SHP77 treated with DMSO at 0.1 percent for 48 hours (cell line): ENCODE results near the gene ANO10.
"Not testable (repeated sequence)": the region's sequence is repeated elsewhere in the genome, so short reads cannot be mapped to it uniquely, and the experiment has no call there.

Source experiments
- DNase-seq: peaks from one replicate; lab custom pipeline; 2025; lab: John Stamatoyannopoulos, UW

ANO10 gene

GRCh38 chr3:43473244-43473643, 148.6 kb downstream of the ANO10 start:
- peak; percentile 46 for DNase-seq

- no peak for DNase-seq
Observed at GRCh38 chr3:43468133-43468532, 153.7 kb downstream of the ANO10 start.

GRCh38 chr3:43465109-43465508, 156.7 kb downstream of the ANO10 start:
- DNase-seq = peak; percentile 21

GRCh38 chr3:43462566-43462965, 159.2 kb downstream of the ANO10 start:
- not testable (repeated sequence) for DNase-seq

- no peak for DNase-seq
Observed at GRCh38 chr3:43461345-43461744, 160.5 kb downstream of the ANO10 start.

GRCh38 chr3:43457038-43457437, 164.8 kb downstream of the ANO10 start:
- DNase-seq = not testable (repeated sequence)

GRCh38 chr3:43455233-43455632, 166.6 kb downstream of the ANO10 start:
- no peak for DNase-seq

GRCh38 chr3:43453981-43454380, 167.8 kb downstream of the ANO10 start:
- no peak for DNase-seq

- DNase-seq = no peak
Observed at GRCh38 chr3:43451670-43452254, 170.0 kb downstream of the ANO10 start.

GRCh38 chr3:43448098-43448497, 173.7 kb downstream of the ANO10 start:
- DNase-seq = no peak

GRCh38 chr3:43445820-43446219, 176.0 kb downstream of the ANO10 start:
- no peak for DNase-seq

- no peak for DNase-seq
Observed at GRCh38 chr3:43442872-43443395, 178.9 kb downstream of the ANO10 start.

- no peak for DNase-seq
Observed at GRCh38 chr3:43436507-43437140, 185.2 kb downstream of the ANO10 start.

- no peak for DNase-seq
Observed at GRCh38 chr3:43435706-43436105, 186.1 kb downstream of the ANO10 start.

GRCh38 chr3:43434431-43434830, 187.4 kb downstream of the ANO10 start:
- no peak for DNase-seq

- DNase-seq = no peak
Observed at GRCh38 chr3:43432462-43432861, 189.3 kb downstream of the ANO10 start.

GRCh38 chr3:43426388-43426787, 195.4 kb downstream of the ANO10 start:
- DNase-seq = no peak

GRCh38 chr3:43425829-43426228, 196.0 kb downstream of the ANO10 start:
- no peak for DNase-seq

GRCh38 chr3:43423639-43424038, 198.2 kb downstream of the ANO10 start:
- DNase-seq = no peak

GRCh38 chr3:43423142-43423541, 198.7 kb downstream of the ANO10 start:
- DNase-seq = peak; percentile 61

- peak; percentile 70 for DNase-seq
Observed at GRCh38 chr3:43418601-43419272, 203.1 kb downstream of the ANO10 start.

GRCh38 chr3:43417133-43417532, 204.7 kb downstream of the ANO10 start:
- no peak for DNase-seq

- DNase-seq = no peak
Observed at GRCh38 chr3:43415088-43415487, 206.7 kb downstream of the ANO10 start.
